HT1080 (cell line): Measurements from ENCODE around the gene ANO4. TPM values are rescaled to one million over a fixed set of nuclear protein-coding genes. Genes with fewer than 3 reads are reported as not detected.
"Not testable (repeated sequence)": the region's sequence is repeated elsewhere in the genome, so short reads cannot be mapped to it uniquely, and the experiment has no call there.

Experiments
- DNase-seq: peaks from one replicate; pipeline ENCODE4 v3.0.0-alpha.2; 2015; ENCODE audit warnings: low read depth
- total RNA-seq: library from RNA; depleted of rRNA; stranded (reverse); fragments of >200 nt; shearing (Covaris generic); gene quantifications from 2 replicates; pipeline ENCODE4 v1.2.3, GENCODE V29; 2014

ANO4 gene
- total RNA-seq, 1 experiment from 2014 or later, result 0.26 TPM

DNA sequence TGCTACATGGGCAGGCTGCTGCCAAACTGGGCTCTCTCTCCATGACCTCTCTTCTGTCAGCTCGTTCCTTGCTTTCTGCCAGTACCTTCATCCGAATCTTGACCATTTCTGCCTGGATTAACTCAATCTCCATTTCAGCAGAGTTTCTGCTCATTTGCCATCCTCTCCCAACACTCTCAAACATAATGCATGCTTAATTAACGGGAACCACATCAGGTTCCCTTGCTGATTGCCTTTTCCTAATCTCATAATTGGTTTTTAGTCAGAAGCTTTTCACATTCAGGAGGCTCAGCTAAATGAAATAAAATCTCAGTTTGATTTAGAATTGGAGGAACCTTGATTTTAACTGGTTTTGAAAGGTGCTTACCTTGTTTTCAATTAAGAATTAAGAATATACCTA lies 288.1 kb downstream of the ANO4 start:
- DNase-seq, result no peak

DNA sequence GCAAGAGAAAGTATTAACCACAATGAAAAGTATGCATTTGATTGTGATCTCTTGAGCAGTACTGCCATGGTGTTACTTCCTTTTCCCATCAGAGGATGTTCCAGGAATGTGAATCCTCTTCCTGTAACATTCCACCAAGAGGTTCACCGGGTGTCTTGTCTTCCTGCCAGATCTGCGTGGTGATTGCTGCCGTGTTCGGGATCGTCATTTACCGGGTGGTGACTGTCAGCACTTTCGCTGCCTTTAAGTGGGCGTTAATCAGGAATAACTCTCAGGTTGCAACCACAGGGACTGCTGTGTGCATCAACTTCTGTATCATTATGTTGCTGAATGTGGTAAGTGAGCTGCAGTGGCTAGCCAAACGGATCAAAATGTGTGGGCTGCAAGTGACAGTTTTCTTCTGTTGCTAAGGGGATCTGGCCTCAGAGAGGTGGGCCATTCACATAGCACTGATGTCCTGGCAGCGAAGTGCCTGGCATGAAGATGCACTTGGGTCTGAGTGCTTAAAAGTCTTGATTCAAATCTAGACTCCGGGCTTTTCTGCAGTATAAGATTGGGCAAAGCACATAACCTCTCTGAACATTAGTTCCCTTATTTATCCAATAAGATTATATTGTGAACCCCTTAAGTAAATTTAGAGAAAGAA lies 292.0 kb downstream of the ANO4 start:
- peak; percentile 39 for DNase-seq

DNA sequence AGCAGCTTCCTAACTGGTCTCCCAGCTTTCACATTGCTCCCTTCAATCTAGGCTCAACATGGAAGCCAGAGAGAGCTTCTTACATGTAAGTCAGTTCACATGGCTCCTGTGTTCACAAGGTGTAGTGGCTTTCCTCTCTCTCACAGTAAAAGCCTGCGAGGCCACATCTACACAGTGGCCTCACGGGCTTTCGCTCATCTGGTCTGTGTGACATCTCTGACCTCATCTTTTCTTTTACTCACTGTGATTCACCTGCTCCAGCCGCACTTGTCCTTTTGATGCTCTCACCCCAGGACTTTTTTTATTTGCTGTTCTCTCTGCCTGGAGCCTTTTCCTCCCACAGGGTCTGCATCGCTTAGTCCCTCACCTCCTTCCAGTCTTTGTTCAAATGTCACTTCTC lies 293.3 kb downstream of the ANO4 start:
- DNase-seq, result peak; percentile 10

DNA sequence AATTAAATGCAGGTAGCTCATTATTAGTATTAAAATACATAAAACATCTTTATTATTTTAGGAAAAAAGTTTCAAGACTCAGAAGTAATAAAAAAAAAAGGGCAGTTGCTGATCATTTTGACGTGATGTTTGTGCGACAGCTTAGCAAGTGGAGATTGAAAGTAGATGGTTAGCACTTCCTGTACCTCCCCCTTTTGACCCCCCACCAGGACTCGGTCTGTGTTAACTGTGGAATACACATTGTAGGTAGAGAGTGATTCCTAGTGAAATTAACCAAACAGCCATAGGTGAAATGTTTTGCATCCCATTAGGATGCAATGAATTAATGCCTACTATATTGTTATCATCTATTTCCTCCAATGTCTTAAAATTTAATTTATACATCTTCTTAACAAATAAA lies 294.7 kb downstream of the ANO4 start:
- no peak for DNase-seq

DNA sequence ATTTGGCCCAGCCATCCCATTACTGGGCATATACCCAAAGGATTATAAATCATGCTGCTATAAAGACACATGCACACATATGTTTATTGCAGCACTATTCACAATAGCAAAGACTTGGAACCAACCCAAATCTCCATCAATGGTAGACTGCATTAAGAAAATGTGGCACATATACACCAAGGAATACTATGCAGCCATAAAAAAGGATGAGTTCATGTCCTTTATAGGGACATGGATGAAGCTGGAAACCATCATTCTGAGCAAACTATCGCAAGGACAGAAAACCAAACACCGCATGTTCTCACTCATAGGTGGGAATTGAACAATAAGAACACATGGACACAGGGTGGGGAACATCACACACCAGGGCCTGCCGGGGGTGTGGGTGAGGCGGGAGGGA lies 295.6 kb downstream of the ANO4 start:
- not testable (repeated sequence) for DNase-seq

DNA sequence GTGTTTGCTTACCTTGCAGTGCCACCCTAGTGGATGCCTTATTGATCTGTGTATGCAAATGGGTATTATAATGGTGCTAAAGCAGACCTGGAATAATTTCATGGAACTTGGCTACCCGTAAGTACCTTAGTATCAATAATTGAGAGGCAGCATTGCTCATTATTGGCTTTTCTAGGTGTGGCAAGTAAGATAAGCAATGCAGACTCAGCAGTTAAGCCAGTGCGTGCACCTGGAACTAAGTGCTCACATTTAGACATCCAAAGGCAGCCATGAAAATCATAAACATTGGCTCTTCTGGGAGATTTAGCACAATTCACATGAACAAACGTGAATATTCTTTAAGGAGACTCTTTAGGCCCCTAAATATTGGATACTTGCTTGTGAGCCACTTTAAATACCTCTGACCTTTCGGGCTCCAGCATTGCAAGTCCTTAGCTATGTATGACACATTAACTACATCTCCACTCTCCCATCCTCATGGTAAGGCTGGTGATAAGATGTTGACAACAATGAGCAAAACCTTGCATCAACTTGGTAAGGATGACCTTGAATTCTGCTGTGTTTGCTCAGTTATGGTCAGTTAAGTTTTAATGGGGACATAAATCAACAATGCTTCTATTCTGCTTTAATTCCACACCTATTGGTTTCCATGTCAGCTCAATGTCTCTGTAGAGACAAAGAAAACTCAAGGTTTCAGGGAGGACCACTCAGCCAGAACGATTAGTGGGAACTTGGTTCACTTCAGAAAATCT lies 303.4 kb downstream of the ANO4 start:
- no peak for DNase-seq

DNA sequence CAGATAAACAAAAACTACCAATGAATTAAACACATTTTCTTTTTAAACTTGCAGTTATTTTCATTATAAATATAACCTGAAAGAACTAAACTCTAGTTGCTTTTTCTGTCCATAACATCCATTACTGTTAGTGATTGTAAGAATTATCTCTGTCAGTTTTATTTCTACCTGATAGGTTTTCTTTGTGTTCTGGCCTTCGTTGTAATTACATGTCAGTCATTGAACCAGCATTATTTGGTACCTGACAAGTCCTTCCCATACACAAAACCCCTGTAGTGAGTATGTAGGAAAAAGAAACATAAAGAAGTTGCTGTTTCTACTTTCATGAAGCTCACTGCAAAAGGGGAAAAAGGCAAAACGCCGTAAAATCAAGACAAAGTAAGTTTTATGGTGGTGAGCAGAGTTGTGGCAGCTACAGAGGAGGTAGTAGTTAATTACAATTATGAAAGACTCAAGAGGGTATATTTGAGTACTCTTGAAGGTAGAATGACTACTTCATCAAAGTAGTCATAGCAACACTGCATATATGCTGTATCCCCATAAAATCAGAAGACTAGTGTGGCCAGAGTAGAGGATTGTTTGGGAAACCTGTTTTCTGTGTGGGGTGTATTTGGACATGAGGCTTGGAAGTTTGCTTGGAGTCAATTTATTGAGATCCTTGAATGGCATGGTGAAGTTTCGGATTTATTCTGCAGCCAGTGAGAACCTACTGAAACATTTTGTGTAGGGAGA lies 312.6 kb downstream of the ANO4 start:
- no peak for DNase-seq

DNA sequence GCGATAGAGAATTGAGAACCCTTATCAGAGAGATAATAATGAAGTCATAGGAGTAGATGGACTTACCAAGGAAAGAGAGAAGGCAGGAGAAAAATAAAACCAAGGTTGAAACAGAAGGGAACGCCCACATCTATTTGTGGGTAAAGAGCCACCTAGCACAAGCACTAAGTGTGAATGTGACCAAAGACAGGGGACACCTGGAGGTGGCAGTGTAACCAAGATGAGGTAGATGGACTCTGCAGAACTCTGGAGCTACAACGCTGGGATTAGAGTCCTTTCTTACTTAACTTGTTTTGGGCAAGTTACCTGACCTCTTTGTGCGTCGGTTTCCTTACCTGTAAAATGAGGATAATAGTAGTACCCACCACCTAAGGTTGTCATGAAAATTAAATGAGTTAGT lies 313.6 kb downstream of the ANO4 start:
- DNase-seq, result no peak

DNA sequence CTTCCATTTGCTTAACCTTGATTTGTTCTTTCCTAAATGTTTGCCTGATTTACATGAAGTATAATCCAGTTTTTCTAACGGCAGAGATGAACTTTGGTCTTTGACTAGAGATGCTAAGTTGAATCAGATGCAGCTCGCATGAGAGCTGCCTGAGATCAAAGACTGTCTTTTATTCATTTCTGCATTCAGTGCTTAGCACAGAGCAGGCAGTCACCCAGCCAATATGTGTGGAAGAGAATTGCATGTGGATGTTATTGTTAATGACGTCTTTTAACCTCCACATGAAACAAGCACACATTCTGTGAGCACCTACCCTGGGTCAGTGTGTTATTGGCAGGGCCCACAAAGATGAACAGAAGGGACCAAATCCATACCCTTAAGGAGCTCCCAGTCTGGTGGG lies 316.3 kb downstream of the ANO4 start:
- no peak for DNase-seq

DNA sequence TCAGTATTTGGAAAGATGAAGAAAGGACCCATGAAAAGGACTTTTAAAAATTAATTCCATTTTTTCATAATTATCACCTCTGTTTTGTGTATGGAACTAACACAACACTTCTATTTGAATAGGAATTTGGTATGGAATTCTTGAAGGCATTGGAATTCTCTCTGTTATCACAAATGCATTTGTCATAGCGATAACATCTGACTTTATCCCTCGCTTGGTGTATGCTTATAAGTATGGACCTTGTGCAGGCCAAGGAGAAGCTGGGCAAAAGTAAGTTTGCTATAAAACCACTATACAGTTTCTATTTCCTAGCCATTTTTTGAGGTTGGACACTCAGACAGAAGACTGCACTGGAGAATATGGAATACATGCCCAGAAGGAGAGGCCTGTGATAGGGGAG lies 316.9 kb downstream of the ANO4 start:
- no peak for DNase-seq

DNA sequence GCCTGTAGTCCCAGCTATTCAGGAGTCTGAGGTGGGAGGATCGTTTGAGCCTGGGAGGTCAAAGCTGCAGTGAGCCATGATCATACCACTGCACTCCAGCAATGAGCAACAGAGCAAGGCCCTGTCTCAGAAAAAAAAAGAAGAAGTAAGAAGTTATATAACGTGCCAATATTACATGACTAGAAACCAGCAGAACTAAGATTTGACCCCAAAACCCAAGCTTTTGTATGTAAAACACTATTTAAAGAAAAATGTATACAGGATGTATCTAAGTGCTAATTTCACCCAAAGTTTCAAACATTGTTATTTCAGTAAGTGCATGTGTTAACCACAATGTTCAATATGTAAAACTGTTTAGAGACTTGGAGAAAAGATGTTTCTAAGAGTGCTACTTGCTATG lies 320.8 kb downstream of the ANO4 start:
- DNase-seq, result peak; percentile 5

DNA sequence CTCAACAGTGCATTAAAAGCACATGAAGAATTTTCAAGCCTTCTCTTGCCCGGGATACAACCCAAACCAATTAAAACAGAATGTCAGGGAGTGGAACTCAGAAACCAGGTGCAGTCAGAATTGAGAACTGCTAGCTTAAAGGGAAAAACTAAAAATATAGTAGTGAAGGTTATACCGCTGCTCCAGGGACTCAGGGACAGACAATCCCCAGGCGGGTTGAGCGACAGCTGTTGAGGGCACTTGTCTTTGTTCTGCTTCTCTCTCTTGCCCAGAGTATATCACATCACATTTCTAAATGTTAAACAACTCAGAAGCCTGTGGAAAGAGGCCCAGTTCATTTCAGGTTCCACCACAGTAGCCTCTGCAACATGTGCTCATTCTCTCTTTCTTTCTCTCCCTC lies 322.3 kb downstream of the ANO4 start:
- DNase-seq, result no peak

DNA sequence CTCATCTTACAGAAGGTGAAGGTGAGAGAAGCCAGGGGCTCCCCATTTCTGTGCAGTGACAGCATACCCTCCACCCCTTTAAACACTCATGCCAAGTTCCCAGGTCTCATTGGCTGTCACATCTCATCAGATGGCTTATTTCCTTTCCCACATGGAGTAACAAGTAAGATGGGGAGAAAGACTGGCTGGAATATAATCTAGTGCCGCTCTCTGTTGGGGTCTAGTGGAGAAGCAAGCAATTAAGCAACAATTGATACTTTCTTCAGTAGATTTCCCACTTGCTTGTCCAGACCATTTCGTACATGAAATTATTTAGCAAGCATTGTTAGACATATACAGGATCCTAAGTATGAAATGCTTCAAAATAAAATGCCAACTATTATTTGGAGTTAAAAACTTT lies 323.3 kb downstream of the ANO4 start:
- no peak for DNase-seq

DNA sequence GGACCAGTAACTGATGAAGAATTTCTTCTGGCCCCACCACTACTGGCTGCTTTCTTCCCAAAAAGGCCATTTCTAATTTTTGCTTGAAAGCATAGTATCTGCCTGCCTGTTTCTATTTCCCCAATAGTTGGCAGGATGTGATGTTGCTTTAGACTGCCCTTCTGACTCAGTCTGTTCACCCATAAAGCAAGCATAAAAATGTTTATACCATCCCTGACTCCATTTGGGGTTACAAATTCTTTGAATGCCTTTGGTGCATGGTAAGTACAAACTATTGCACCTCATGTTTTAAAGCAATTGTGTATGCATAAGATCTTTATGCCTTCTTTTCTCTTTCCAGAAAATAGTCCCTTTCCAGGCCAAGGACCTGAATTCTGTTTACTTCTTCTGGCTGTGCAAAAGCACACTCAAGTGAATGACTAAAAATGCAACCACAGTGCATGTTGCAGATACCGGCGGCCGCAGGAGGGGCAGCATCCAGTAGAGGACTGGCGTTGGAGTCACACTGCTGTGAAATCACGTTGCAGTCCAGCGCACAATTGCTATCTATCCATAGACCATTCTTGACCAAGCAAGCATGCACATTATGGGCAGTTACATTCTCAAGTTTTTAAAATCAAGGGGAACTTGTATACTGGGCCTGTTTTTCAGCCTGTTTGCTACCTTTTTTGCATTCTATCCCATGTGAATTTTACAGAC lies 333.1 kb downstream of the ANO4 start:
- peak; percentile 36 for DNase-seq

DNA sequence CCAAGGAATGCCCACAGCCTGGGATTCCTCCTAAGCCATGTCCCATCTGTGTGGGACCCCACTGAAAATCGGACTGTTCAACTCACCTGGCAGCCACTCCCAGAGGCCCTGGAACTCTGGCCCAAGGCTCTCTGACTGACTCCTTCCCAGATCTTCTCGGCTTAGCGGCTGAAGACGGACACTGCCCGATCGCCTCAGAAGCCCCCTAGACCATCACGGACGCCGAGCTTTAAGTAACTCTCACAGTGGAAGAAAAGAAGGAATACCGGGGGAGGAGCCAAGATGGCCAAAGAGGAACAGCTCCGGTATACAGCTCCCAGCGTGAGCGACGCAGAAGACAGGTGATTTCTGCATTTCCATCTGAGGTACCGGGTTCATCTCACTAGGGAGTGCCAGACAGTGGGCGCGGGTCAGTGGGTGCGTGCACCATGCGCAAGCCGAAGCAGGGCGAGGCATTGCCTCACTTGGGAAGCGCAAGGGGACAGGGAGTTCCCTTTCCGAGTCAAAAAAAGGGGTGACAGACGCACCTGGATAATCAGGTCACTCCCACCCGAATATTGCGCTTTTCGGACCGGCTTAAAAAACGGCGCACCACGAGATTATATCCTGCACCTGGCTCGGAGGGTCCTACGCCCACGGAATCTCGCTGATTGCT lies 351.3 kb downstream of the ANO4 start:
- not testable (repeated sequence) for DNase-seq

DNA sequence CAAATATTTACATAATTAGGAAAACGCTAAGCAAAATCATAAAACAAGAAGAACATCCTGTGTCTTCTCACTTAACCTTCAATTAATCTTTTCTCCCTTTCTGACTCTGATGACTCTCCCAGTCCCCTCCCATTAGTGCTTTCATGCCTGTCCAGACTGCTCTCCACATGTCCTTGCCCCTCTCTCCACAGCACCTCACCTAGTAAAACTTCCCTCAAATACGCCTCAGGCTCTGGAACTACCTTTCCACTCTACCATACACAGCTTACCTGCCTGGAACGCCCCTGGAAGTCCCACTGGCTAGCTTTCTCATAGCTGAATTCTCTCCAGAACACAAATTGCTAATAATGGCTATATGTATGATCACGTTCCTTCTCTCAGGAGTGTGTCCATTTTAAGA lies 370.7 kb downstream of the ANO4 start:
- no peak for DNase-seq

DNA sequence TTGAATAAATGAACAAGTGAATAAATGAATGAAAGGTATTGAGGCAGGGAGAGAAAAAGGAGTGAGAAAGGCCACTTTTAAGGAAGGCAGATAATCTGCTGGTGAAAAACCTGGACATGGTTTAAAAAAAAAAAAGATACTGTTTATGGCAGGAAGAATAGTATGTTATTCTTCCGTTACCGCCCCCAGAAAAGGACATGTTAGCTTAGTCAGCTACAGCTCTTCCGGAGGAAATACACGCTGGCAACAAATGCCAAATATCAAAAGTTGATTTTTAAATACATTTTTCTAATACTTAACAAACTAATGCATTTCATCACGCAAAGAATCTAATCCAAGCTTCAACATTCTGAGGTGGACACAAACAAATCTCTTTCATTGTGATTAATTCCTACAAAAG lies 372.3 kb downstream of the ANO4 start:
- no peak for DNase-seq

DNA sequence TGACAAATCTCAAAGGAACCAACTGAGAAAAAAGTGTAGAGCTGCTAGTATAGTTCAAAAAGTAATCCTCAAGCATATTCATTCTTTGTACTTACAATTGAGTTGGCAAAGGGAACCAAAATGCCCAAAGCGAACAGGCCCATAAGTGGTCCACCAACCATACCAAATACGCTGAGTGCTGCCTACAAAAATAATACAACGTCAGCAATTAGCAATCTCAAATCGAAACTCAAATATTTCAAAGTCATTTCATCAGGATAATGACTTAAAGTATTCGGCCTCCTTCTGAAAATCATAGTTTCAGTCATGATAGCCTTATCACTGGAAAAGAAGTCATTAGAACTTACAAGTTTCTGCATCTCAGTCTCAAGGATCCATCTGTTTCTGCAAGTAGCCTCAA lies 373.4 kb downstream of the ANO4 start:
- no peak for DNase-seq

DNA sequence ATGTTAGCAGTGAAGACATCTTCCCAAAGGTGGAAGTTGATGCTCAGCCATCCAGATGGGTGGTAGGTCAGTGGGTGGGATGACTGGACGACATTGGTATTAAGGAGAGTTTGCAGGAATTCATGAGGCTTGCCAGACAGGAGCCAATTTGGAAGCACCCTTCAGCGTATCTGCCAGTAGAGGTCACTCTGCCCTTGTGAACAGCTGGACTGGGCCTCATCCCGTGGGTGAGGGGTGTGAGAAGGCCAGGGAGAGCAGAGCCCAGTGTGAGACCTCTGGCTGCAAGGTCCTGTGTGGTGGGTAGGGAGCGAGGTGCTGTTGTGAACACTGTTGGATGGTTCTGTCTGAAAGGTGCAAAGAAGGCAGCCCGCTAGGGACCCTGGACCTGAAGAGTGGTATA lies 377.7 kb downstream of the ANO4 start:
- peak; percentile 21 for DNase-seq

DNA sequence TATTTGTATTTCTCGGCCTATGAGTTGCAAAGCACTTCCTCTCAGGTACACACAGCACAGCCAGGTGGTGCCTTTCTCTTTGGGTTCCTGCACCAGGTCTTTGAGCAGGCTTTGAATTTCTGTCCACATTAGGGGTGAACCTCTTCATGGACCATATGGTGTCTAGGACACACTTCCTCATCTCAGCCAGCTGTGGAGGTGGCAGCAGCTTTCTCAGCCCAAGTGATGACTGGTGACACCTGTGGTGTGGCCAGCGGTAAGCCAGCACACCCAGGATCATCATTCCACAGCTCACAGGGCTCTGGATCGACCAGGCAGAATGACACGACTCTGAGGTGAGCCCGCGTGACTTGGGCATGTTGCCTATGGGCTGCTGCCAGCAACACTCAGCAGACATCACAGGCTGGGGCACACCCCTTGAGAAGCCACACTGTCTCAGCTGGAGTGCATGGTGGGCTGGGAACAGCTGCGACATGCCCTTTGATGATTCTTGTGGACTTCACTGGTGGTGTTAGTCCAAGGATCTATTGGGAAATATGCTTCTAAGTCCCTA lies 378.7 kb downstream of the ANO4 start:
- no peak for DNase-seq

DNA sequence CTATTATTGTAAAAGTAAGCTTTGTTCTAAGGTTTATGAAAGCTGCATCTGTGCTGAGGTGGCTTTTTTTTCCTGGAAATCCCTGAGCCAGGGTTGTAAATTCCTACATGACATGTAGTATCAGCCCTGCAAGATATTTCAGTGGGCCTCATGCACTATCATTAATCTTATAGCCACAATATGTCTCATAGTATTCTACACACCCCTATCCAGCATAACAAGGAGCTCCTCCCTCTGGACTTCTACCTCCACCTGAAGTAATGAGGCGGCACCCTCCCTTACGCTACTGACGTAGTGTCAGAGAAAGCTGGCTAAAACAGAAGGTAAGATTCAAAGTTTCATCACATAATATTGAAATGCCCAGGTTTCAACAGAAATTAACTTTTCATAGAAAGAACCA lies 380.0 kb downstream of the ANO4 start:
- no peak for DNase-seq
